NT2/D1 (cell line): ENCODE measurements around the gene EMP3.
"Not testable (repeated sequence)": the region's sequence is repeated elsewhere in the genome, so short reads cannot be mapped to it uniquely, and the experiment has no call there.

Experiments
- DNase-seq: peaks from one replicate; pipeline ENCODE4 v3.0.0-alpha.2; 2011; ENCODE audit warnings: low read depth, low spot score
- H3K27me3 ChIP-seq: 2 replicates; pipeline ENCODE4 v1.6.0; 2011; ENCODE audit warnings: mild to moderate bottlenecking; ENCODE audit not compliant: insufficient read length, insufficient read depth
- H3K36me3 ChIP-seq: 2 replicates; pipeline ENCODE4 v1.6.1; 2011; ENCODE audit warnings: mild to moderate bottlenecking, low read length, mixed read lengths; ENCODE audit not compliant: insufficient read depth, insufficient read length
- H3K4me1 ChIP-seq: 2 replicates; pipeline ENCODE4 v1.5.1; 2011; ENCODE audit not compliant: insufficient read depth, insufficient read length
- H3K4me3 ChIP-seq: 2 replicates; pipeline ENCODE4 v1.5.1; 2011; ENCODE audit warnings: low read depth; ENCODE audit not compliant: insufficient read length
- H3K9ac ChIP-seq: 2 replicates; pipeline ENCODE4 v1.6.0; 2011; ENCODE audit warnings: low read depth; ENCODE audit not compliant: insufficient read length
- H3K9me3 ChIP-seq: 2 replicates; pipeline ENCODE4 v1.5.1; 2011; ENCODE audit warnings: mild to moderate bottlenecking, low read length; ENCODE audit not compliant: insufficient read depth
- SUZ12 ChIP-seq: IDR thresholded peaks from 2 replicates; pipeline ENCODE4 v1.6.1; 2011; ENCODE audit not compliant: insufficient read length, insufficient read depth; ENCODE audit errors: extremely low read depth
- YY1 ChIP-seq: IDR thresholded peaks from 2 replicates; pipeline ENCODE4 v1.6.1; 2011; ENCODE audit not compliant: insufficient read length, insufficient read depth
- ZNF274 ChIP-seq: IDR thresholded peaks from 2 replicates; pipeline ENCODE4 v1.6.1; 2011; ENCODE audit warnings: mild to moderate bottlenecking, low read depth, low read length

EMP3 gene

DNA sequence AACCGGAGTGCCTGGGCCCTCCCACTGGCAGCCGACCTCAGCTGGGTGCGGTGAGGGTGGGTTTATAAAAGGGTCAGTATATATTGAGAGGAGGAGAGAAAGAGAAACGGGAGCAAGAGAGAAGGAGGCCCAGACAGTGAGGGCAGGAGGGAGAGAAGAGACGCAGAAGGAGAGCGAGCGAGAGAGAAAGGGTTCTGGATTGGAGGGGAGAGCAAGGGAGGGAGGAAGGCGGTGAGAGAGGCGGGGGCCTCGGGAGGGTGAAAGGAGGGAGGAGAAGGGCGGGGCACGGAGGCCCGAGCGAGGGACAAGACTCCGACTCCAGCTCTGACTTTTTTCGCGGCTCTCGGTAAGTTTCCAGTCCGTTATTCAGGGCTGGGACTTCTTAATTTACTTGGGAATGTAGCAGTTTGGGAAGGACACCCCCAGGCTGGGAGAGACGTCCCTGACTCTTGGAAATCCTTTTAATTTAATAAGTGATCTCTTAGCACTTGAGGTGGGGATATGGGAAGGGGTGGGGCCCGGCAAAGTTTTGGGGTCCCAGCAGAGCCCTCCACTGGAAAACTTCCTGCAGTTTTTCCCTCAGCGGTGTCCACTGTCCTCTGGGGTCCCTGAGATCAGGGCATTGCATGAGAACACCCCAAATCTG is at the start of gene EMP3:
Gene EMP3 (plus strand): TSS at position 288 of the 646 bp plus-strand sequence. CDS start 1,293 bp downstream, outside the sequence.
- no peaks in the 10 kb centered on the region; the same call in 1 of the 2 replicates for H3K9me3 ChIP-seq
- peaks cover 22% of the 10 kb centered on the region for H3K36me3 ChIP-seq
- peak; percentile 55 for DNase-seq
- peak within 1 kb of the TSS; percentile 74 for H3K9ac ChIP-seq
- no peak for TF ChIP-seq YY1
- no peak for TF ChIP-seq ZNF274
- no peak for TF ChIP-seq SUZ12
- H3K4me3 ChIP-seq, result peak within 1 kb of the TSS; percentile 51
- peaks cover 1% of the 10 kb centered on the region for H3K4me1 ChIP-seq
- H3K27me3 ChIP-seq, result no peaks in the 10 kb centered on the region

DNA sequence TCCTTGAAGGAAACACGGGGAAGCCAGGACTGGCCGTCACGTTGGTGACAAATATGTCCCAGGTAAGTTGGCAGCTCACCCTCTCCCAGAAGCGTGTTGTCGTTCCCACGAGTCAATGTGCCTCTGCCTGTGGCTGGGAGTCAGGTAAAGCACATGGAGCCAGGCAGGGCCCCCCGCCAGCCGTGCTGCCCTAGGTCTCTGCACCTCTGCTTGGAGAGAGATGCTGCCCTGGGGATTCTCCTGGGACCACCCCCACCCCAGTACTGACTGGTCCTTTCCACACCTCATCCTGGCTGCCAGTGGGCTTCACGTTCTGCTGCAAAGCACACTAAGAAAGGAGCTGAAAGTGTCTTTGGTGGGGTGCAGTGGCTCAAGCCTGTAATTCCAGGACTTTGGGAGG is 45.6 kb upstream of the EMP3 start:
- Histone ChIP-seq H3K4me3 (no peak overlapping the region), H3K4me1 (no peaks in the 10 kb centered on the region), H3K36me3 (peaks cover 47% of the 10 kb centered on the region), H3K9ac (no peak overlapping the region), H3K9me3 (peaks cover 13% of the 10 kb centered on the region), H3K27me3 (no peaks in the 10 kb centered on the region)
- no peak for TF ChIP-seq ZNF274
- TF ChIP-seq SUZ12, result no peak
- TF ChIP-seq YY1, result no peak
- no peak for DNase-seq

GRCh38 chr19:48283908-48284307 is 41.4 kb upstream of the EMP3 start:
- no peaks in the 10 kb centered on the region for H3K4me1 ChIP-seq
- H3K9ac ChIP-seq, result no peak overlapping the region
- TF ChIP-seq ZNF274 (no peak), YY1 (no peak), SUZ12 (no peak)
- no peaks in the 10 kb centered on the region for H3K27me3 ChIP-seq
- no peak overlapping the region for H3K4me3 ChIP-seq
- peaks cover 13% of the 10 kb centered on the region for H3K9me3 ChIP-seq
- no peak for DNase-seq
- peaks cover 66% of the 10 kb centered on the region for H3K36me3 ChIP-seq

DNA sequence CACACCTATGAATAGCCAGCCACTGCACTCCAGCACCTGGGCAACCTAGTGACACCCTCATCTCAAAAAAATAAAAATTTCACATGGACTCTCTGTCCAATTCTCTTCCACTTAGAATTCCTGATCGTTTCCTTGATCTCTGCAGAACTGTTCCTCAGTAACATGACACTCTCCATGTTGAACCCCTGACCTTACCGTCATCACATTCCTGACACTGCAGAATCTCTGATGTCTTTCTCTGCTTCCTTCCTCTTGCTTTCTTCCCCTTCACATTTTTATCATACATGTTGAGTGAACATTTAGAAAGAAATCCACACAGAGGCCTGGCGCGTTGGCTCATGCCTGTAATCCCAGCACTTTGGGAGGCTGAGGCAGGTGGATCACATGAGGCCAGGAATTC is 40.5 kb upstream of the EMP3 start:
- peaks cover 13% of the 10 kb centered on the region for H3K9me3 ChIP-seq
- DNase-seq, result no peak
- H3K36me3 ChIP-seq, result peaks cover 62% of the 10 kb centered on the region
- H3K4me1 ChIP-seq, result no peaks in the 10 kb centered on the region
- H3K27me3 ChIP-seq, result no peaks in the 10 kb centered on the region
- TF ChIP-seq YY1, result no peak
- TF ChIP-seq SUZ12, result no peak
- TF ChIP-seq ZNF274, result no peak
- no peak overlapping the region for H3K4me3 ChIP-seq
- H3K9ac ChIP-seq, result no peak overlapping the region

- H3K9me3 ChIP-seq, result peaks cover 7% of the 10 kb centered on the region
- H3K36me3 ChIP-seq, result peaks cover 40% of the 10 kb centered on the region
- H3K9ac ChIP-seq, result no peak overlapping the region
- H3K4me3 ChIP-seq, result no peak overlapping the region
- H3K27me3 ChIP-seq, result no peaks in the 10 kb centered on the region
- TF ChIP-seq YY1 (no peak), ZNF274 (no peak), SUZ12 (no peak)
- DNase-seq, result no peak
- H3K4me1 ChIP-seq, result peaks cover 1% of the 10 kb centered on the region
These were observed 37.6 kb upstream of the EMP3 start for GRCh38 chr19:48287748-48288147.

GRCh38 chr19:48290401-48290770 is 35.0 kb upstream of the EMP3 start:
- Histone ChIP-seq H3K4me3 (peak overlapping the region; percentile 38), H3K36me3 (peaks cover 17% of the 10 kb centered on the region), H3K4me1 (peaks cover 6% of the 10 kb centered on the region), H3K9ac (peak overlapping the region; percentile 66), H3K9me3 (no peaks in the 10 kb centered on the region), H3K27me3 (no peaks in the 10 kb centered on the region)
- DNase-seq, result peak; percentile 63
- TF ChIP-seq SUZ12, result no peak
- no peak for TF ChIP-seq YY1
- no peak for TF ChIP-seq ZNF274

- TF ChIP-seq ZNF274 (no peak), YY1 (no peak), SUZ12 (no peak)
- peak overlapping the region; percentile 66 for H3K9ac ChIP-seq
- peak overlapping the region; percentile 38 for H3K4me3 ChIP-seq
- H3K9me3 ChIP-seq, result no peaks in the 10 kb centered on the region
- H3K4me1 ChIP-seq, result peaks cover 8% of the 10 kb centered on the region
- peaks cover 12% of the 10 kb centered on the region for H3K36me3 ChIP-seq
- peak; percentile 61 for DNase-seq
- no peaks in the 10 kb centered on the region for H3K27me3 ChIP-seq
These were observed 34.4 kb upstream of the EMP3 start for GRCh38 chr19:48290771-48291488.

DNA sequence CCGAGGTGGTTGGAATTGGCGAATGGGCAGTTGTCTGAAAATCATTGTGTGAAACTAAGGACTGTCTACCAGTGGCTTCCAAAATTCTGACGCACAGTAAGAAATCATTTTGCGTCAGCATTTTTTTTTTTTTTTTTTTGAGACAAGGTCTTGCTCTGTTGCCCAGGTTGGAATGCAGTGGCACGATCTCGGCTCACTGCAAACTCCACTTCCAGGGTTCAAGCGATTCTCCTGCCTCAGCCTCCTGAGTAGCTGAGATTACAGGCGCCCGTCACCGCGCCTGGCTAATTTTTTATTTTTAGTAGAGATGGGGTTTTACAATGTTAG is 33.9 kb upstream of the EMP3 start:
- not testable (repeated sequence) for H3K36me3 ChIP-seq, H3K4me3 ChIP-seq, H3K27me3 ChIP-seq, H3K9ac ChIP-seq, H3K4me1 ChIP-seq, DNase-seq, H3K9me3 ChIP-seq
